H1 (cell line): ENCODE data around the gene DGAT2L6. TPM values are rescaled to one million over a fixed set of nuclear protein-coding genes. Genes with fewer than 3 reads are reported as not detected.

ENCODE experiments used
- CHD7 ChIP-seq: fragments of 300-600 bp; sonication (generic); IDR thresholded peaks from 2 replicates; pipeline ENCODE4 v1.7.1; 2012; ENCODE audit warnings: low read length, moderate library complexity, mild to moderate bottlenecking, inconsistent platforms; ENCODE audit not compliant: insufficient replicate concordance
- PHF8 ChIP-seq: fragments of 200-600 bp; sonication (generic); conservative IDR thresholded peaks from 2 replicates; pipeline ENCODE4 v1.7.1; 2012; ENCODE audit warnings: low read depth, mild to moderate bottlenecking, inconsistent platforms, low read length, moderate library complexity
- RBBP5 ChIP-seq: IDR thresholded peaks from 2 replicates; pipeline ENCODE4 v1.7.1; 2012; ENCODE audit warnings: low read depth, mild to moderate bottlenecking, inconsistent platforms, low read length, moderate library complexity, borderline replicate concordance
- SIN3A ChIP-seq, 2 experiments: IDR thresholded peaks in 1 of 2; conservative IDR thresholded peaks in 1 of 2; 2 replicates each; pipeline ENCODE4 v1.6.1; 2011 to 2012; ENCODE audit warnings: low read length in 2 of 2, improper control_type of control experiment in 1 of 2, low read depth in 1 of 2, mild to moderate bottlenecking in 1 of 2
- ZNF274 ChIP-seq: IDR thresholded peaks from 2 replicates; pipeline ENCODE4 v1.7.0; 2012; ENCODE audit warnings: low read length, borderline replicate concordance; ENCODE audit errors: extremely low read depth
- polyA plus RNA-seq, 7 experiments: library from polyadenylated mRNA; depleted of rRNA in 3 of 7; stranded (reverse) in 5 of 7; unstranded in 2 of 7; fragments of >200 nt in 5 of 7; fragments of 200-250 nt in 2 of 7; gene quantifications; 1 replicate in 5 of 7; 2 replicates in 1 of 7; 4 replicates in 1 of 7; pipeline versions ENCODE4 v1.2.1 to v1.2.3, GENCODE V29; 2011 to 2013; ENCODE audit warnings: missing spikeins in 2 of 7, mixed read lengths in 2 of 7
- total RNA-seq: library from RNA; stranded (reverse); fragmentation: NEBNext Ultra II Directional; extraction: Animal tissue kit (Norgen Biotek cat#: 25700); gene quantifications from 2 replicates; pipeline ENCODE4 v1.2.1, GENCODE V29; 2021

DGAT2L6 gene
- total and polyA plus RNA-seq, 2 of the 8 experiments (the other 6 are each of a cell fraction or from before 2014, with no cell fraction given) = not detected

GRCh38 chrX:70231666-70232065 lies 54.4 kb downstream of the DGAT2L6 start (continued):
- TF ChIP-seq CHD7 (no peak), PHF8 (no peak), SIN3A (conservative IDR thresholded peaks at IDR 0.05 in 1 of 2, IDR thresholded peaks at IDR 0.05 in 1 of 2; ENCODE audit: low read depth in 1 of 2, low read length in 2 of 2) (no peak), ZNF274 (no peak), RBBP5 (no peak)
